HEK293T (cell line): Measurements from ENCODE around the gene CHD9NB.

Source experiments
- CTCF ChIA-PET: fragments of 350-600 bp; formaldehyde crosslinking; extraction: SDS; loops from one replicate; lab custom pipeline; 2021; ENCODE audit warnings: antibody characterized with exemption, inconsistent platforms; lab: Yijun Ruan, JAX
- POLR2A ChIA-PET: fragments of 350-600 bp; formaldehyde crosslinking; extraction: SDS; loops from one replicate; lab custom pipeline; 2020; ENCODE audit warnings: antibody characterized with exemption, inconsistent platforms; lab: Yijun Ruan, JAX
- DNase-seq: peaks from one replicate; pipeline ENCODE4 v3.0.0; 2012; ENCODE audit warnings: mixed read lengths; ENCODE audit errors: extremely low spot score
- ARNT ChIP-seq: fragments of 450-650 bp; IDR thresholded peaks from 2 replicates; pipeline ENCODE4 v1.6.1; 2017; ENCODE audit warnings: mild to moderate bottlenecking
- BHLHE40 ChIP-seq: fragments of 450-650 bp; IDR thresholded peaks from 2 replicates; pipeline ENCODE4 v1.6.1; 2016; ENCODE audit warnings: mild to moderate bottlenecking, moderate library complexity, borderline replicate concordance
- CTBP1 ChIP-seq: fragments of 450-650 bp; IDR thresholded peaks from 2 replicates; pipeline ENCODE4 v1.6.1; 2016; ENCODE audit warnings: borderline replicate concordance
- ELF4 ChIP-seq: fragments of 450-650 bp; IDR thresholded peaks from 2 replicates; pipeline ENCODE4 v1.6.1; 2017; ENCODE audit warnings: antibody characterized with exemption
- FOXA1 ChIP-seq: fragments of 450-650 bp; IDR thresholded peaks from 2 replicates; pipeline ENCODE4 v1.6.1; 2016; ENCODE audit warnings: mild to moderate bottlenecking
- FOXK2 ChIP-seq: fragments of 450-650 bp; IDR thresholded peaks from 2 replicates; pipeline ENCODE4 v1.6.1; 2016; ENCODE audit warnings: mild to moderate bottlenecking
- FOXM1 ChIP-seq: fragments of 450-650 bp; IDR thresholded peaks from 2 replicates; pipeline ENCODE4 v1.6.1; 2017; ENCODE audit warnings: mild to moderate bottlenecking, borderline replicate concordance
- HDGF ChIP-seq: fragments of 450-650 bp; IDR thresholded peaks from 2 replicates; pipeline ENCODE4 v1.6.1; 2017; ENCODE audit warnings: antibody characterized with exemption, borderline replicate concordance
- L3MBTL2 ChIP-seq: fragments of 450-650 bp; conservative IDR thresholded peaks from 2 replicates; pipeline ENCODE4 v1.6.1; 2016; ENCODE audit warnings: mild to moderate bottlenecking
- LEF1 ChIP-seq: fragments of 450-650 bp; IDR thresholded peaks from 2 replicates; pipeline ENCODE4 v1.6.1; 2017; ENCODE audit warnings: mild to moderate bottlenecking, borderline replicate concordance
- NFRKB ChIP-seq: fragments of 450-650 bp; IDR thresholded peaks from 2 replicates; pipeline ENCODE4 v1.6.1; 2016; ENCODE audit warnings: mild to moderate bottlenecking, moderate library complexity
- SP1 ChIP-seq: fragments of 450-650 bp; IDR thresholded peaks from 2 replicates; pipeline ENCODE4 v1.6.1; 2017
- SUZ12 ChIP-seq: fragments of 450-650 bp; IDR thresholded peaks from 2 replicates; pipeline ENCODE4 v1.6.1; 2016; ENCODE audit warnings: mild to moderate bottlenecking
- TARDBP ChIP-seq: fragments of 450-650 bp; IDR thresholded peaks from 2 replicates; pipeline ENCODE4 v1.6.1; 2016
- ZNF384 ChIP-seq: fragments of 450-650 bp; IDR thresholded peaks from 2 replicates; pipeline ENCODE4 v1.6.1; 2016
- TF ChIP-seq, protein P1 (sequence below): fragments of 450-650 bp; IDR thresholded peaks from 2 replicates; pipeline ENCODE4 v1.6.1; 2016

Gene CHD9NB

DNA sequence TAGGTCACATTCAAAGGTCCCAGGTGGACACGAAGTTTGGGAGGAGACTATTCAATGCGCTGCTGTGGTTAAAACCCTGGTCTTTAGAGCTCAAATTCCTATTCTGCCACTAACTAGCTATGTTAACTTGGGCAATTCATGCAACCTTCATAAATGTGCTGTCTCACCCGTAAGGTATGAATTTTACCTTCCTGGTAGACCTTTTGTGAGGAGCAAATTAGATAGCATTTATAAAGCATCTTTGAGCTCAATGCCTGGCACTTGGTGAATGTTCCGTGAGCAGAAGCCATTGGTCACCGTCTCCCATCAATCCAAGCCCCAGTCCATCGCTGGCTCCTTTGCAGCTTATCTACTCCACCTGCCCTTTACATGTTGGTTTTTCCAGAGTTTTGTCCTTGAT, 16.6 kb downstream of the CHD9NB start:
- TF ChIP-seq FOXM1 (no peak), SUZ12 (no peak), NFRKB (no peak), ELF4 (no peak), LEF1 (no peak), TARDBP (no peak), SP1 (no peak), FOXK2 (no peak), CTBP1 (no peak), FOXA1 (no peak), BHLHE40 (no peak), ZNF384 (no peak), L3MBTL2 (no peak), HDGF (no peak), ARNT (no peak)
- TF ChIP-seq, protein P1, sequence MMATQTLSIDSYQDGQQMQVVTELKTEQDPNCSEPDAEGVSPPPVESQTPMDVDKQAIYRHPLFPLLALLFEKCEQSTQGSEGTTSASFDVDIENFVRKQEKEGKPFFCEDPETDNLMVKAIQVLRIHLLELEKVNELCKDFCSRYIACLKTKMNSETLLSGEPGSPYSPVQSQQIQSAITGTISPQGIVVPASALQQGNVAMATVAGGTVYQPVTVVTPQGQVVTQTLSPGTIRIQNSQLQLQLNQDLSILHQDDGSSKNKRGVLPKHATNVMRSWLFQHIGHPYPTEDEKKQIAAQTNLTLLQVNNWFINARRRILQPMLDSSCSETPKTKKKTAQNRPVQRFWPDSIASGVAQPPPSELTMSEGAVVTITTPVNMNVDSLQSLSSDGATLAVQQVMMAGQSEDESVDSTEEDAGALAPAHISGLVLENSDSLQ: no peak
- POLR2A ChIA-PET: no interaction called here
- CTCF ChIA-PET: no interaction called here
- DNase-seq: no peak

DNA sequence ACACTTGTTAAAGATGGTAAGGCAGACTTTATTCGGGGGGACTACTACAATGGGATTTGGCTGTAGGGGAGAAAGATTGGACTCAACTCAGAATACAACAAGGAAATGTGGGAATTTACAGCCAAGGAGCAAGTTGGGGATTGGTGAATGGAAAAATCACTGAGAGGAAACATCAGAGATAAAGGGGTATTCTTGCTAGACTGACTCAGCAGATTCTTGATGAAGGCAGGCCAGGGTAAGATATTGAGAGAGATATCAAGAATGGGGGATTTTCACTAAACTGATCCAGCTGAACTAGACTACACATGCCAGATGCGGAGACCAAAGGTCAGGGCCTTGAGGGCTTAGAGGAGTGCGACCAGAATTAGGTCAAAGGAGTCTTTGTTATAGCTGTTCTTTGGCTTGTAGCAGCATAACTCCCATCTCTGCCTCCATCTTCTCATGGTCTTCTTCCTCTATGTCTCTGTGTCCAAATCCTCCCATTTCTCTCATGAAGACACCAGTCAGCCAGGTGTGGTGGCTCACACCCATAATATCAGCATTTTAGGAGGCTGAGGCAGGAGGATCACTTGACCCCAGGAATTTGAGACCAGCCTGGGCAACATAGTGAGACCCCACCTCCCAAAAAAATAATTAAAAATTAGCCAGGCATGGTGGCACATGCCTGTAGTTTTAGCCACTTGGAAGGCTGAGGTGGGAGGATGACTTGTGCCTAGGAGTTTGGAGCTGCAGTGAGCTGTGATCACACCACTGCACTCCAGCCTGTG, 17.3 kb downstream of the CHD9NB start:
- TF ChIP-seq ARNT: no peak
- no peak for TF ChIP-seq ELF4
- TF ChIP-seq FOXK2: no peak
- TF ChIP-seq LEF1: no peak
- TF ChIP-seq CTBP1: no peak
- TF ChIP-seq BHLHE40: no peak
- TF ChIP-seq TARDBP: no peak
- no peak for TF ChIP-seq FOXM1
- no peak for TF ChIP-seq NFRKB
- TF ChIP-seq, protein P1: no peak
- CTCF ChIA-PET: no interaction called here
- POLR2A ChIA-PET: no interaction called here
- DNase-seq: no peak

DNA sequence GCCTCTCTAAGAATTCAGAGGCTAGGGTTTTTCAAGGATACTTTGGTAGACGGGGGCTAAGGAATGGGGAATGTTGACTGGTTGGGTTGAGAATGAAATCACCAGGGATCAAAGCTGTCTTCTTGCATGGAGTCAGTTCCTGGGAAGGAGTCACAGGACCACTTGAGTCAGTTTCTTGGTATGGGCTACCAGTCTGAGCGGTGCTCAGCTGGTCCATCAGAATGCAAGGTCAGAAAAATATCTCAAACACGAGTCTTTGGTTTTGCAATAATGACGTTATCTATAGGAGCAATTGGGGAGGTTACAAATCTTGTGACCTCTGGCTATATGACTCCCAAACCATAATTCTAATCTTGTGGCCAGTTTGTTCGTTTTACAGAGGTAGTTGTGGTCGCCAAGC, 18.4 kb downstream of the CHD9NB start:
- CTCF ChIA-PET: no interaction called here
- POLR2A ChIA-PET: no interaction called here
- TF ChIP-seq LEF1: no peak
- TF ChIP-seq FOXA1: no peak
- TF ChIP-seq L3MBTL2: no peak
- TF ChIP-seq BHLHE40: no peak
- no peak for TF ChIP-seq FOXK2
- TF ChIP-seq FOXM1: no peak
- TF ChIP-seq TARDBP: no peak
- TF ChIP-seq ELF4: no peak
- TF ChIP-seq CTBP1: no peak
- TF ChIP-seq ARNT: no peak
- TF ChIP-seq NFRKB: no peak
- TF ChIP-seq, protein P1: no peak
- no peak for TF ChIP-seq HDGF
- DNase-seq: no peak

DNA sequence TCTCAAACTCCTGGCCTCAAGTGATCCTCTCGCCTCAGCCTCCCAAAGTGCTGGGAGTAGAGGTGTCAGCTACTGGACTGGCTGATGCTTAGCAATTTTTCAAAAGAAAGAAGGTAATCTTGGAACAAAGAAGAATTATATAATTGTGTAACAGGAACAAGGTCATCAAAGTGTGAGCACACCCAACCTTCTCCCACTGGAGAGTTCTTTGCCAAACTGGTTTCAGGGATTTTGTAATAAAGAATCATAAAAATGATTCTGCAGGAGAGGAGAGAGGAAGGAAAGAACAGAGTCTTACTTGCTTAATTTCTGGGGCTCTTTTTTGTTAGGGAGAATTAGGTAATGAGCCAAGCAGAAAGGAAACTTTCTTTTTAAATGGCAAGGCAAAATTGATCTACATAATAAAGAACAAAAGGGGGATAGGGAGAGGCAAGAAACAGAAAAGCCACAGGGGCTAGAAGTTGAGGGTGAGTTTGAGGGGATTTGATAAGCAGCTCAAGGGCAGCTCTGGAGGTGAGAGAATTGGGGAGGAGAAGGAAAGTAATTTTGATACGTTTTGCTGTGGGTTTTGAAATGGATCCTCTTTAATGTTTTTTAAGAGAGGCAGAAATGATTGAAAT, 21.3 kb downstream of the CHD9NB start:
- no peak for DNase-seq
- POLR2A ChIA-PET: no interaction called here
- CTCF ChIA-PET: no interaction called here
- no peak for TF ChIP-seq FOXA1
- no peak for TF ChIP-seq SP1

DNA sequence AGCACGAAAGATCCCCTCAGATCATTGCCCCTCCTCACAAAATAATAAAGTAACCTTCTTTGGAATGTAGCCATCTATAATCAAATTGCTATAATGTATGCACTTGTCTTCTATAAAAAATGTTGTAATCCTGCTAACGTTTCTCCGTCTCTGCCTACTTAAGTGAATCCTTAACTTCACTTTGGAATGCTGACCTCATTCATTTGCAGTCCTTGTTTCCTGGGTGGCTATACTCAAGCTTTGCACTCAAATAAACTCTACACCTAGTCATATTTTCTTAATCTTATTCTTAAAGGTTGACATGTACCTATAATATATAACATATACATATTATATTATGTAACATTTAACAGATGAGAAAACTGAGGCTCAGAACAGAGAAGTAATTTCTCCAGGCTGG, 22.7 kb downstream of the CHD9NB start:
- TF ChIP-seq FOXA1: no peak
- no peak for TF ChIP-seq LEF1
- no peak for TF ChIP-seq HDGF
- no peak for TF ChIP-seq NFRKB
- no peak for TF ChIP-seq ARNT
- no peak for TF ChIP-seq L3MBTL2
- no peak for TF ChIP-seq TARDBP
- TF ChIP-seq ELF4: no peak
- no peak for DNase-seq
- ChIA-PET CTCF (no interaction called here), POLR2A (no interaction called here)

DNA sequence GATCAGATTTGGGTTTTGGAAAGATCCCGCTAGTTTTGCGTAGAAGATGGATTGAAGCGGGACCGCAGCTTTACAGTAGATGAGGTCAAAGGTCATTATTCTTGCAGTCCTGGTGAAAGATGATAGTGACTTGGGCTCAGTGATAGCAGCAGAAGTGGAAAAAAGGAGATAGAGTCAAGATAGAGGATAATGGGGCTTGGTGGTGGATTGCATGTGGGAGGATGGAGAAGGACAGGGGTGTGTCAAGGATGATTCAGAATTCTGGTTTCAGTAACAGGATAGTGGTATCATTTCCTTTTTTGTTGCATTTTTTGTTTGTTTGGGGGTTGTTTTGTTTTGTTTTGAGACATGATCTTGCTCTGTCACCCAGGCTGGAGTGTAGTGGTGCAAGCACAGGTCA, 28.7 kb downstream of the CHD9NB start:
- no peak for TF ChIP-seq NFRKB
- TF ChIP-seq CTBP1: no peak
- no peak for TF ChIP-seq SP1
- no peak for TF ChIP-seq LEF1
- TF ChIP-seq FOXA1: no peak
- no peak for TF ChIP-seq SUZ12
- no peak for TF ChIP-seq ARNT
- no peak for TF ChIP-seq FOXK2
- TF ChIP-seq TARDBP: no peak
- TF ChIP-seq FOXM1: no peak
- TF ChIP-seq BHLHE40: no peak
- no peak for TF ChIP-seq ZNF384
- TF ChIP-seq L3MBTL2: no peak
- TF ChIP-seq, protein P1: no peak
- TF ChIP-seq ELF4: no peak
- DNase-seq: no peak
- POLR2A ChIA-PET: no interaction called here
- CTCF ChIA-PET: no interaction called here
